ENCODE results near the gene NT5DC1. TPM values are rescaled to one million over a fixed set of nuclear protein-coding genes. Genes with fewer than 3 reads are reported as not detected.
A peak's percentile ranks its signal among the peaks of the same experiment; 100 is the strongest.

The NT5DC1 gene
- total and polyA plus RNA-seq, 10 donors = 7.4 to 47.5 (median 13.6) TPM

DNA sequence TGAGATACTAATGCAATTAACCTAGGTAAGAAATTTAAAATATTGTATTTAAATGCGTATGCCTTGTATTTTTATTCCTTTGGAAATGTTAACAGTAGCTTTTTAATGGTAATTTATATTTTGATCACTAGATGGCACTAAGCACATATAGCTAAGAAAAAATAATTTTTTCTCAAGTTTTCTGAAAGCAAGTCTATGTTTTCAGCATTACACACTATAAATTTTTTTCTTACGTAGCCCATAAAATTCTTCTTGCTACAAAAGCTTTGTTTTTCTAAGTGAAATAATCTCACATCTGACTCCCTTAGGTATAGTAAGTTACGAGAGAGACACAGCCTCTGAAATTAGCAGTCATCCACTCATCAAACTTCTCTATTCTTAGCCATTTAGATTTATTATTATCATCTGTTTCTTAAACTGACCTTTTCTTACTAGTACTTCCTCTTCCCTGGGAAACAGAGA, 117.5 kb downstream of the NT5DC1 start:
- Histone ChIP-seq H3K27ac (no peak overlapping the region), H3K4me3 (no peak overlapping the region), H3K36me3 (peaks cover 0 to 23% (median 2%) of the 10 kb centered on the region in 6 donors), H3K4me1 (peaks cover 0 to 7% (median 0%) of the 10 kb centered on the region in 6 donors), H3K27me3 (replicated peaks in 1 of 7) (no peaks in the 10 kb centered on the region), H3K9me3 (no peaks in the 10 kb centered on the region)
- intact Hi-C loops (cut with DNase I; ENCODE audit: low total_unique reads) = no loop called here
- no peak for DNase-seq
- TF ChIP-seq, protein P1, sequence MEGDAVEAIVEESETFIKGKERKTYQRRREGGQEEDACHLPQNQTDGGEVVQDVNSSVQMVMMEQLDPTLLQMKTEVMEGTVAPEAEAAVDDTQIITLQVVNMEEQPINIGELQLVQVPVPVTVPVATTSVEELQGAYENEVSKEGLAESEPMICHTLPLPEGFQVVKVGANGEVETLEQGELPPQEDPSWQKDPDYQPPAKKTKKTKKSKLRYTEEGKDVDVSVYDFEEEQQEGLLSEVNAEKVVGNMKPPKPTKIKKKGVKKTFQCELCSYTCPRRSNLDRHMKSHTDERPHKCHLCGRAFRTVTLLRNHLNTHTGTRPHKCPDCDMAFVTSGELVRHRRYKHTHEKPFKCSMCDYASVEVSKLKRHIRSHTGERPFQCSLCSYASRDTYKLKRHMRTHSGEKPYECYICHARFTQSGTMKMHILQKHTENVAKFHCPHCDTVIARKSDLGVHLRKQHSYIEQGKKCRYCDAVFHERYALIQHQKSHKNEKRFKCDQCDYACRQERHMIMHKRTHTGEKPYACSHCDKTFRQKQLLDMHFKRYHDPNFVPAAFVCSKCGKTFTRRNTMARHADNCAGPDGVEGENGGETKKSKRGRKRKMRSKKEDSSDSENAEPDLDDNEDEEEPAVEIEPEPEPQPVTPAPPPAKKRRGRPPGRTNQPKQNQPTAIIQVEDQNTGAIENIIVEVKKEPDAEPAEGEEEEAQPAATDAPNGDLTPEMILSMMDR (IDR thresholded peaks at IDR 0.05 in 8 of 11, conservative IDR thresholded peaks at IDR 0.05 in 3 of 11) = peak in 6 of 11 experiments; percentile 25 to 50 (median 32)
- TF ChIP-seq POLR2A (IDR thresholded peaks at IDR 0.05) (no peak), POLR2AphosphoS5 (IDR thresholded peaks at IDR 0.05) (no peak)
- 48 to 61% (median 58%) methylated on average over 3 of the region's 3 CpGs for WGBS, 5 donors

DNA sequence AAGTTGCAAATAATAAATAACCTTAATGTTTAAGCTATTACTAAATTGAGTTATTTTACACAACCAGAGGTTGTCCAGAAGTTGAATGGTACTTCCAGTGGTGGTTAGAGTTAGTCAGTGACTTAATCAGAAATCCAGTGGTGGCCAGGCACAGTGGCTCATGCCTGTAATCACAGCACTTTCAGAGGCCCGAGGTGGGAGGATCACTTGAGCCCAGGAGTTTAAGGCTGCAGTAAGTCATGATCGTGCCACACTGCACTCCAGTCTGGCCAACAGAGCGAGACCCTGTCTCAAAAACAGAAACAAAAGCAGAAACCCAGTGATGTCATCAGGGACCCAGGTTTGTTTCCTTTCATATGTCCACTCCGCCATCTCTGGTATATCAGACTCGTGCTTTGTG, 118.2 kb downstream of the NT5DC1 start:
- peaks cover 0 to 7% (median 0%) of the 10 kb centered on the region in 6 donors for H3K4me1 ChIP-seq
- no peaks in the 10 kb centered on the region for H3K27me3 ChIP-seq (replicated peaks in 1 of 7)
- WGBS, 5 donors = 83 to 95% (median 93%) methylated on average over 5 of the region's 5 CpGs
- H3K9me3 ChIP-seq = no peaks in the 10 kb centered on the region
- intact Hi-C loops (cut with DNase I; ENCODE audit: low total_unique reads) = no loop called here
- no peak overlapping the region for H3K27ac ChIP-seq
- TF ChIP-seq POLR2AphosphoS5 (IDR thresholded peaks at IDR 0.05) = no peak
- TF ChIP-seq, protein P1 (IDR thresholded peaks at IDR 0.05 in 8 of 11, conservative IDR thresholded peaks at IDR 0.05 in 3 of 11) = no peak
- peaks cover 0 to 30% (median 2%) of the 10 kb centered on the region in 6 donors for H3K36me3 ChIP-seq
- no peak overlapping the region for H3K4me3 ChIP-seq
- no peak for DNase-seq

DNA sequence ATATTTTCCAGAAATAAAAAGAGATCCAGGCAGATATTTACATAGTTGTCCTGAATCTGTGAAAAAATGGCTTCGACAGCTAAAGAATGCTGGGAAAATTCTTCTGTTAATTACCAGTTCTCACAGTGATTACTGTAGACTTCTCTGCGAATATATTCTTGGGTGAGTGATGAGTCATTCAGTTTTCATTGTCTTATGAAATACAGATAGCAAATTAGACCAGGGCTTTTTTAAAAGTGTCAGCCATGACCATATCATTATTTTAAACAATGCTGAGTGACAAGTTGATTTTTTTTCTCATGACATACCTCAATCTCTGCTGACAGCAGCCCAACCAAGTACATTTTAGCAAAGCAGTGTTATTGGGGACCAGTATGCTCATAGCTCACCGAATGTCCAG, 120.4 kb downstream of the NT5DC1 start:
- no peak for DNase-seq
- H3K27ac ChIP-seq = no peak overlapping the region
- no peaks in the 10 kb centered on the region for H3K9me3 ChIP-seq
- intact Hi-C loops (cut with DNase I; ENCODE audit: low total_unique reads) = no loop called here
- TF ChIP-seq, protein P1 (IDR thresholded peaks at IDR 0.05 in 8 of 11, conservative IDR thresholded peaks at IDR 0.05 in 3 of 11) = no peak
- 85 to 96% (median 92%) methylated on average over 3 of the region's 3 CpGs for WGBS, 5 donors
- peaks cover 0 to 7% (median 0%) of the 10 kb centered on the region in 6 donors for H3K4me1 ChIP-seq
- H3K4me3 ChIP-seq = no peak overlapping the region
- H3K36me3 ChIP-seq = peaks cover 0 to 43% (median 6%) of the 10 kb centered on the region in 6 donors
- H3K27me3 ChIP-seq (replicated peaks in 1 of 7) = no peaks in the 10 kb centered on the region

DNA sequence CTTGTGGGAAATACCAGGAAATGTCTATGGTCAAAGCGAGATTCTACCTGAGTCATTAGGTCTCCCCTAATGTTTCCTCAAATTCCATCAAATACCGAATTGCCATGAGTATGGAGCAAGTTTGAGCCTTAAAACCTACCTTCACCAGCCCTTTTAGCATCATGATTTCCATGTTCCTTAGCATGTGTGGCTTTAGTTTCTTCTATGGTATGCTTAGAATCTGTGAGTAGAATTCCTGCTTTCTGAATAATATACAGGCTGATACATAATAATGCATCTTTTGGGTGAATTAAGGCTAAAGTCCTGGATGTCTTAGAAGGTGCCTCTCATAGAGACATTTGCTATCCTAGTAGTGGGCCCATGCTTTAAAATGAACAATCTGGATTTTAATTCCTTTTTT, 121.3 kb downstream of the NT5DC1 start:
- no peak overlapping the region for H3K27ac ChIP-seq
- intact Hi-C loops (cut with DNase I; ENCODE audit: low total_unique reads) = no loop called here
- WGBS, 5 donors = 86 to 97% (median 95%) methylated on average over 2 of the region's 2 CpGs
- DNase-seq = no peak
- peaks cover 0 to 43% (median 6%) of the 10 kb centered on the region in 6 donors for H3K36me3 ChIP-seq
- H3K4me3 ChIP-seq = no peak overlapping the region
- peaks cover 0 to 5% (median 0%) of the 10 kb centered on the region in 6 donors for H3K4me1 ChIP-seq
- H3K9me3 ChIP-seq = no peaks in the 10 kb centered on the region
- TF ChIP-seq POLR2AphosphoS5 (IDR thresholded peaks at IDR 0.05) = no peak
- TF ChIP-seq, protein P1 (IDR thresholded peaks at IDR 0.05 in 8 of 11, conservative IDR thresholded peaks at IDR 0.05 in 3 of 11) = no peak
- TF ChIP-seq POLR2A (IDR thresholded peaks at IDR 0.05) = no peak
- H3K27me3 ChIP-seq (replicated peaks in 1 of 7) = no peaks in the 10 kb centered on the region

Measured in spleen (tissue), 11 donors.